ENCODE data around the gene PFAS.
"Not testable (repeated sequence)": the region's sequence is repeated elsewhere in the genome, so short reads cannot be mapped to it uniquely, and the experiment has no call there.

PFAS gene

DNA sequence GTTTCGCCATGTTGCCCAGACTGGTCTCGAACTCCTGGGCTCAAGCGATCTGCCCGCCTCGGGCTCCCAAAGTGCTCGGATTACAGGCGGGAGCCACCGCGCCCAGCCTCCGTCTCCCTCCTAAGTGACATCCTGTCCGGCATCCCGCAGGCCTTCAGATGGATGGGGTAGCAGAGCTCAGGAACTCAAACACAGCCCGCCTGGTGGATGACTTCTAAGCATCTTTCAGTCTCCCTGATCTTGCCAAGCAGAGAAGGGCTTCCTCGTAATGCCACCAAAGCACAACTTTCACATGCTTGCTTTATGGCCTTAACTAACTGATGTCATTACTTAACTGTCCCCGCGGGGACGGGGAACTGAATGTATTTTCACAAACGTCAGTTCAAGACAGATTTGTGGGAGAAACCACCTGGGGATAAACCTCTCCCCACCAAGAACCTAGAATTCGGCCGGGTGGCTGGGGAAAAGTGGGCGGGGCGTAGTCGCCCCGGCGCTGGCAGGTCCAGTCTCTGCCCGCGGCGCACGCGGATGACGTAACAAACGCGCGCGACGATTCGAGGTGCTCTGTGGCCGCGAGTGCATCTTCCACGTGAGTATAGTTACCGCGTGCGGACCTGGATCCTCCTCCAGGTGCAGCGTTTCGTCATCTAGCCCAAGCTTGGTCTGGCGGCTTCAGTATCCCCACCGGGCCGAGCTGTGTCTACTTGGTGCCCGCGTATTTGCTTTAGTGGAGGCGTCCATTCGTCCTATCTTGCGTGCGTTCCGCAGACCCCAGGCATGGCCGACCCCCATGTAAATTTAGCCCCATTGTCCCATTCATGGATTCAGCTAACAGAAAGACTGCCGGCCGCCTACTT is at the start of gene PFAS:
Gene PFAS, plus strand, starts transcription at position 539 of the 857 bp plus-strand sequence. CDS start 4,649 bp downstream, outside the sequence.
- DNase-seq: peak; percentile 59

DNA sequence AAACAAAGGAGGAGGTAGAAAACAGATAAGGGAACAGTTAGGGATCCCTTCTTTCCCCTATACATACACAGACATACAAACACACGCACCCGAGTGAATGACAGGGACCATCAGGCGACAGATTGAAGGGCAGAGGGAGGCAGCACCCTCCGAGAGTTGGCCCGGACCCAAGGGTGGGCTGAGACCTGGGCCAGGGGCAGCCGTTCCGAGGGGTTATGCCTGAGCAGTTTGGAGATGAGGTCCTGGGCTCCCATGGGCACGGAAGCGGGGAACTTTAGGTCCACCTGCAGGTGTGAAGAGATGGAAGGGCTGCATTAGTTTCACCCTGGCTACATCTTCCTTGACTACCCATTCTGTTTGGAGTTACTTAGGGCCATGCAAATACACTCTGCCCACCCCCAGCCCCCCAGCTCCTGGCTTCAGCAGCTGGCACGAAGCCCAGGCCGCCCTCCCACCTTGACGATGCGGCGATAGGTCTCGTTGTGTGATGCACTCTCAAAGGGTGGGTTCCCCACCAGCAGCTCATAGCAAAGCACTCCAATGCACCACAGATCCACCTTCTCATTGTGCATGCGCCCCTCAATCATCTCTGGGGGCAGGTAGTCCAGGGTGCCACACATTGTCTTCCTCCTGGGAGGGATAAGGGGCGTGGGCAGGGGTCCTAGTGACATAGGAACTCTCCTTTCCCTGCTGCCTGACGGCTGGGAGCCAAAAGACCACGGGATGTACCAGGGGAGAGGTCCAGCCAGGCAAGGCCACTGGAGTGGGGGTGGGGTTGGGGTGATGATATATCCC is 44.1 kb upstream of the PFAS start:
- DNase-seq: no peak

GRCh38 chr17:8206536-8206935 is 42.6 kb upstream of the PFAS start:
- DNase-seq: no peak

DNA sequence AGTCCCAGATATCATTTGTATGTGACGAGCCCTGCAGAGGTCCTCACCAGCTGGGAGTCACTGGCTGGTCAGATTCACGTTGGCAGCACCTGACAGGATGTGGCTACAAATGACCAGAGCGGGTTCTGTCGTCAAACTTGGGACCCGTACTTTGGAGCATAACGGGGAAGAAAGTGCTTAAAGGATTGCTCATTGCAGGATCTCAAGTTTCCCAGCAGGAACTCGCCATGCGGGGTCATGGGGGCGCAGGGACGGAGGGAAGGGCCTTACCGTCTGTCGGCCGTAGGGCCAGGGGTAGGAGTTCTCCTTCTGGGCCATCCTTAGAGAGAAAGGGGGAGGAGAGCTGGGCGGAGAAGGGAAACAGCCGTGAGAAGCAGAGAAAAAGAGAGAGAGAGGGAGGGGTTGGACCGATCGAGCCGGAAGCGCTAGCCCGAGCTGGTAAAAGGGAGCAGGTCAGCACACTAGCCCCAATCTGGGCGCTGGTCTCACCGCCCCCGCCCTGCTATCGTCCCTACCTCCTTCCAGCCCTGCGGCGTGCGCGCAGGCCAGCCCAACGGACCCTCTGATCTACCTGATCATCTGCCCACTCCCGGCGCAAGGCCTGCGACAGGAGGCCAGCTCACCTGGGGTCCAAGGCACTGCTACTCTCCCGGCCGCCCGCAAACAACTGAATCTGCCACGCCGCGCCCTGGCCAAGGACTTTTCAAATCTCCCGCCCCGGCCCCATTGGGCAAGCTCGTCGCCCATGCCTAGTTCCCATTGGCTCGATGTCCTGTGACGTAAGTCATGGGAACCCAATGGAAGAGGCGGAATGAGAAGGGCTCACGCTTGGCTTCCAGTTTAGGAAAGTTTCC is 39.0 kb upstream of the PFAS start, which contains the start of gene AURKB:
Gene AURKB, minus strand, starts transcription at position 669 of the 854 bp plus-strand sequence. Its CDS starts 351 bp downstream, at position 318.
- peak; percentile 65 for DNase-seq

DNA sequence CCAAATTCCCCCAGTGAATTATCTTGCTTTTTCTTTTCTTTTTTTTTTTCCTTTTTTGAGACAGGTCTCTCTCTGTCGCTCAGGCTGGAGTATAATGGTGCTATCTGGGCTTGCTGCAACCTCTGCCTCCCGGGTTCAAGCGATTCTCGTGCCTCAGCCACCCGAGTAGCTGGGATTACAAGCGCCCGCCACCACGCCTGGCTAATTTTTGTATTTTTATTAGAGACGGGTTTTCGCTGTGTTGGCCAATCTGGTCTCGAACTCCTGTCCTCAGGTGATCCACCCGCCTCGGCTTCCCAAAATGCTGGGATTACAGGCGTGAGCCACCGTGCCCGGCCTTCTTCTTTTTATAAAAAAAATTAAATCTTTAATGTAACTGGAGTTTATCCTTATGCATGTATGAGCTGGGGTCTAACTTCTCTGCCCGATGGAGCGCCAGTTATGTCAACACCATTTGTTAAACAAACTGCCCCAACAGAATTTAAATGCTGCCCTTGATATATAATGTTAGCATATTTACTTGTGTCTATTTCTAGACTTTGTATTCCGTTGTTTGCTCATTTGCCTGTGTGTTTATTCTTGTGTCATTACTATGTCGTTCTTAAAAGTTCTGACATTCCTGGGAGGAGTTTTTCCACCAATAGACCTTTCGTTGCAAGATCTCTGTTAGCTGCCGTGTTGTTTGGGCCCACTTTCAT is 38.2 kb upstream of the PFAS start:
- no peak for DNase-seq

- no peak for DNase-seq
These were observed 36.5 kb upstream of the PFAS start for GRCh38 chr17:8212312-8213180.

GRCh38 chr17:8214000-8214399 is 35.1 kb upstream of the PFAS start:
- not testable (repeated sequence) for DNase-seq

- peak; percentile 66 for DNase-seq
These were observed 28.1 kb upstream of the PFAS start for GRCh38 chr17:8220783-8221662.

DNA sequence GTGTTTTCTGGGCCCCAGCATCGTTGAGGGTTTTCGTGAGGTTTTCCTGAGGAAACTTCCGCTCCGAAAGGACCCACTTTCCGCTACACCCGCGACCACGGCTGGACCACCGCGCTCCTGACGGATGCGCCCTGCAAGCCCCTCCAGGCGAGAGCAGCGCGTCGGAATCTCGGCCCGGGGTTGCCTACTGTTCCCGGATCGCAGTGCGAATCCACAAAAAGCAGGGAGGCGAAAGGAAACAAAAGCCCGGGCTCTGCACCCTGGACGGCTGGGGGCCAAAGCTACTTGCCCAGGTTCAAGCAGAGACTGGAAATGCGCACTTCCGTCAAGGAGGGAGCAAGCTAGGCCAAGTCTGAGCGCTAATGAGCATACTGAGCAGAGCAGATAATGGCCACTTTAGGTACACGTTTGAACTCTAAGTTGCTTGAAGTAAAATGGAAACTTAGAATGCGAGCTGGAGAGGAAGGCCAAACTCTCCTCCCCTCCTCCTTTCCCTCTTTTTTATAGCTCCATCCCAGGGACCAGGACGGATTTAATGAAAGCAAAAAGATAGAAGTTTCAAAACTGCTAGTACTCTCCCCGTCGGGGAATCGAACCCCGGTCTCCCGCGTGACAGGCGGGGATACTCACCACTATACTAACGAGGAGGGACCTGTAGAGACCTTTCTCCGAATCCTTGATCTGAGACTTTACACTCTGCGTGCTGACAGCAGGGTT is 27.3 kb upstream of the PFAS start:
- DNase-seq: peak; percentile 65

DNA sequence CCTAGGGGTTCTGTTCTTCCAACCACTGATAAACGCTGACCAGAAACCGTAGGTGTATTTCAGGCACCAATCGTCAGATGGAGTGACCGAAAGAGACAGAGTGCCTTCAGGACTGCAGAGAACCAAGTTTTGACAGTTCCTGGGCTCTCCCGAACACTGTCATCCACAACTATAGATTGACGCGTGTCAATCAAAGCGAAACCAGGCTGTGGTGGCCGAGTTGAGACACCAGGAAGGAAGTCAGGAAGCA is 26.8 kb upstream of the PFAS start:
- no peak for DNase-seq

- peak; percentile 39 for DNase-seq
These were observed 26.3 kb upstream of the PFAS start for GRCh38 chr17:8222630-8223355.

- no peak for DNase-seq
These were observed 25.5 kb upstream of the PFAS start for GRCh38 chr17:8223356-8224126.

DNA sequence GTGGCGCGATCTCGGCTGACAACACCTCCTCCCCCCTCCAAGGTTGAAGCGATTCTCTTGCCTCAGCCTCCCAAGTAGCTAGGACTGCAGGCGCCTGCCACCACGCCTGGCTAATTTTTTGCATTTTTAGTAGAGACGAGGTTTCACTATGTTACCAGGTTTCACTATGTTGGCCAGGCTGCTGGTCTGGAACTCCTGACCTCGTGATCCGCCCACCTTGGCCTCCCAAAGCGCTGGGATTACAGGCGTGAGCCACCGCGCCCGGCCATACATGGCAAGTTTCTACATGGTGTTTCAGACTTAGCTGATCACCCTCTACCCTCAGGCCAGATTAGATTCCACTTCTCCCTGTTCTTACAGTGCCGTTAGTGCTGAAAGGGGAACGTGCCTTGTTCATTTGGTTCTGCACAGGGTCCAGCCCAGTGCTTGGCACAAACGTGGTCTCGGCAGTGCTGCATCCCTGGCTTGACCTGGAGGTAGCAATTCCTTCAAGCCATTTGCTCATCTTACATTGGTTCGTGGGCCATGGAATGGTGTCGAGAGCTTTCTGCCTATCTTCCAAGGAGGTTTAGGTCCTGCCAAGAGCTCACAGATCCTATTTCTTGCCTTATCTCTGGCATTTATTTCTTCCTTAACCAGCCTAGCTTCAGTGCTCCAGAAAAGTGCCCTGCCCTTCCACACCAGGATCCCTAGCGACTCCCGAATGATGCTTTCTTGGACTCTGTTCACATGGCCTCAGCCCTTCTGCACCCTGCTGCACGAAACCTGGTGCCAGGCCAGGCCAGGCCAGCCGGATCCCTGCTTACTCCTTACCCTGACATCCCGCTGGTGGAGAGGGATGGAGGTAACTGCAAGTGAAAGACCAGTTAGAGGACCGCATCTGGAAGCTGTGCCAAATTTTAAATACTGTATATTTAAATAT is 23.9 kb upstream of the PFAS start:
- no peak for DNase-seq

DNA sequence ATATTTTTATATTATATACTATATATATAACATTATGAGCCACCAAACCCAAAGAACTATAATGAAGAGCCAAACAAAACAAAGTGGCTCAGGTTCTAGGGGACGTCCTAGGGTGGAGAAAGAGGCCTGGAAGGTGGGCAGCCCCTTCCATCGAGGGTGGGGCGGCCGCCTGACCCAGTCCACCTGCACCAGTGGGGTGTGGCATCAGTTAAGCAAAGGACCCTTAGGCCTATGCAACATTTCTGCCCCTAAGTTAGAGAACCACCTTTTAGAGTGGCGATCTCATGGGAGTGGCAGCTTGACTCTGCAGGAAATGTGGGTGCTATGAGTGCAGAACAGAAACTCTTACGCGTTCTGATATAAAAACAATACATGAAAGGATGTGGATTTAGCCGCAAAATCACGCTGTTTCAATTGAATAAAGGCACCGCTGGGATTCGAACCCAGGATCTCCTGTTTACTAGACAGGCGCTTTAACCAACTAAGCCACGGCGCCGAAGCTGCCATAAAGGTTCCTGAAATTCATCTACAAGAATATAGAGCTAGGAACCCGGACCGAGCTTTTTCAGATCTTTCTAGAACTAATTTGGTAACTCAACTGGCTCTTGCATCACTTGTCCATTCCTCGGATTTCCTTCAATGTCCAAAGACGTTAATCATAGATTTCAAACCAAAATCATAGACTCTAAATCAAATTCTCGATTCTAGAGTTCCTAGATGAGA is 23.1 kb upstream of the PFAS start:
- DNase-seq: no peak

DNA sequence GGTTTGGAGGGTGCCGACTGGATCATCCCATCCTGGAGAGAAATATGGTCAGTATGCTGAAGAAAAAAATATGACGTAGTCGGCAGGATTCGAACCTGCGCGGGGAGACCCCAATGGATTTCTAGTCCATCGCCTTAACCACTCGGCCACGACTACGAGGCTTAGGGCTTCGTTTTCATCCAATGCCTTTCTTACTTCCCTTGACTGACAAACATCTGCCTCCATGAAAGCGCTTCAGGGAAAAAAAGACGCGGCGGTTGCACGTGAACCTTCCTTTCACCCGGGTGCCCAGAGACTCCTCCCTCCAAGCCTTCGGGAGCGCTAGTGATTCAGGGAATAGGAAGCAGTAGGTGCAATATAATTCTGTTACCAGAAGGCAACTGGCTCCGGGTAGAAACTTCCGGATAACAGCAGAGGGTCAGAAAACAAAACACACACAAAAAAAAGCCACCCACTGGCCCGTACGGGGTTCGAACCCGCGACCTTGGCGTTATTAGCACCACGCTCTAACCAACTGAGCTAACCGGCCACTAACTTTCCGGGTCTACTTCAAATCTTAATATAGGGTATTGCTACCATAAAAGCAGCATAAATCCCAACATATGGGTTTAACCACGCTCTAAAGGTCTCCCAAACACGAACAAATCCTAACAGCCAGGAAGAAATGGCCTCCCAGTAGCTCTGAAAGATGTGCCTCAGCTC is 22.4 kb upstream of the PFAS start:
- no peak for DNase-seq

DNA sequence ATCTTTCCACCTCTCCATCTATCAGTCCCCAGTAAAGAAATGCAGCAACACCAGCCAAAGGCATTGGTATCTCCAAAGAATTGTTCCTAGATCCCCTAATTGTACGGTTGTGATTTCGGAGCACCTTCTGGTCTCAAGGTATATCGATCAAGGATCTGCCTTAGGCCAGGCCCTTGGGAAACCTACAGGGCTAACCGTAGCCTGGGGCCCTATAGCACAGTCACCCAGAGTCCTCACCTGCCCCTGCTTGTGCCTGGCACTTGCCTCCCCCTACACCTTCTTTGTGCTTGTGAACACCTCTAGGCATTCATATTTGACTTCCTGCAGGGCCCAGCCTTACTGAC is 21.9 kb upstream of the PFAS start:
- DNase-seq: no peak

Data from NCI-H2081 treated with DMSO at 0.1 percent for 48 hours (cell line).